Colonic mucosa (tissue), 4 donors: Measurements from ENCODE around the gene PTPN12. TPM values are rescaled to one million over a fixed set of nuclear protein-coding genes. Genes with fewer than 3 reads are reported as not detected.
"Not testable (repeated sequence)": the region's sequence is repeated elsewhere in the genome, so short reads cannot be mapped to it uniquely, and the experiment has no call there.

ENCODE experiments used
- DNase-seq: peaks from one replicate; pipeline ENCODE4 v3.0.0-alpha.2; 2020
- H3K27ac ChIP-seq: fragments of 200-600 bp; one replicate; pipeline ENCODE4 v1.8.0; 2021
- H3K27me3 ChIP-seq: fragments of 200-600 bp; one replicate; pipeline ENCODE4 v1.8.0; 2021
- H3K36me3 ChIP-seq: fragments of 200-600 bp; one replicate; pipeline ENCODE4 v1.8.0; 2021
- H3K4me1 ChIP-seq: fragments of 200-600 bp; one replicate; pipeline ENCODE4 v1.8.0; 2021; ENCODE audit warnings: mild to moderate bottlenecking
- H3K4me3 ChIP-seq: fragments of 200-600 bp; one replicate; pipeline ENCODE4 v1.8.0; 2021
- H3K9ac ChIP-seq, 2 donors: one replicate each; pipeline ENCODE4 v1.7.0; 2013; ENCODE audit warnings: control low read depth in 2 of 2, low read depth in 2 of 2, low read length in 2 of 2
- H3K9me3 ChIP-seq: fragments of 200-600 bp; one replicate; pipeline ENCODE4 v1.8.0; 2021
- intact Hi-C: fragments of 100-400 bp; cut with DNase I; formaldehyde crosslinking; loops from one replicate; pipeline ENCODE4 v1.14.1; 2022
- total RNA-seq, 2 donors: library from RNA; stranded (reverse); fragmentation: NEBNext Ultra II Directional in 1 of 2; extraction: Animal tissue kit (Norgen Biotek cat#: 25700) in 1 of 2; gene quantifications; one replicate each; pipeline ENCODE4 v1.2.1, GENCODE V29; 2021
- TF ChIP-seq, protein P1 (sequence below): fragments of 200-600 bp; IDR thresholded peaks from one replicate; pipeline ENCODE4 v1.8.0; 2022; ENCODE audit warnings: antibody characterized with exemption, mild to moderate bottlenecking
- donor health status: healthy.
- donor health status: DM: no; HTN: no; CAD: no.
- donor health status: DM: no; HTN: no; CAD: no.

The PTPN12 gene
- total RNA-seq, 2 donors from 2014 or later, result 34.0 to 51.3 TPM

DNA sequence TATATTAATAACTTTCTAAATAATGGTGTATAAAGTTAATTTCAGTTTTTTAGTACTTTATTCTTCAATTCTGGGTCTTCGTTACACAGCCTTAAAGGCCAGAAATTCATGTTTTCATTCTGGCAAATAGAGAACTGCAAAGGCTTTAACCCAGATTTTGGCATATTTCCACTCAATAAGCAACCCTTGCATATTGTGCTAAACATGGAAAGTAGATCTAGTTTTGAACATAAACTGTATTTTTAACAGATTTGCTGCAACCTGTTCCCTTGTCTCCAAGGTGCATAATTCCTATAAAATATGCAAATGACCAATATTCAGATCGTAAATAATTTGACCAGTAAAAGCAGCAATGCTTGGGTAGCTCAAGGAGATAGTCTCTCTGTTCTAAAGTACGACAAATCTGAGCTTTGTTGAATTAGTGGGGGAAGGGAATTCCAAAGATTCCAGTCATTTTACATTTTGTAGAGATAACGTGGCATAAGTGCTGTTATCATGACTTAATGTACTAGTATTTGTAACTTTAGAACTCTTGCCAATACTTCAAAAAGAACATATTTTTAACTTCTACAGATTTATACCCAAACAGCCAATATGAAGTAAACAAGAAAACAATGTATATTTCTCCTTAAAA lies 112.7 kb downstream of the PTPN12 start:
- no peak for DNase-seq
- Histone ChIP-seq H3K27ac (no peak overlapping the region), H3K4me1 (no peaks in the 10 kb centered on the region), H3K36me3 (no peaks in the 10 kb centered on the region), H3K9ac (no peak overlapping the region), H3K27me3 (no peaks in the 10 kb centered on the region), H3K9me3 (no peaks in the 10 kb centered on the region), H3K4me3 (no peak overlapping the region)
- intact Hi-C loops, result loop anchor here (10.0 kb wide), 1 partner anchor 285 kb away; no protein-coding TSS in a partner anchor
- TF ChIP-seq, protein P1, sequence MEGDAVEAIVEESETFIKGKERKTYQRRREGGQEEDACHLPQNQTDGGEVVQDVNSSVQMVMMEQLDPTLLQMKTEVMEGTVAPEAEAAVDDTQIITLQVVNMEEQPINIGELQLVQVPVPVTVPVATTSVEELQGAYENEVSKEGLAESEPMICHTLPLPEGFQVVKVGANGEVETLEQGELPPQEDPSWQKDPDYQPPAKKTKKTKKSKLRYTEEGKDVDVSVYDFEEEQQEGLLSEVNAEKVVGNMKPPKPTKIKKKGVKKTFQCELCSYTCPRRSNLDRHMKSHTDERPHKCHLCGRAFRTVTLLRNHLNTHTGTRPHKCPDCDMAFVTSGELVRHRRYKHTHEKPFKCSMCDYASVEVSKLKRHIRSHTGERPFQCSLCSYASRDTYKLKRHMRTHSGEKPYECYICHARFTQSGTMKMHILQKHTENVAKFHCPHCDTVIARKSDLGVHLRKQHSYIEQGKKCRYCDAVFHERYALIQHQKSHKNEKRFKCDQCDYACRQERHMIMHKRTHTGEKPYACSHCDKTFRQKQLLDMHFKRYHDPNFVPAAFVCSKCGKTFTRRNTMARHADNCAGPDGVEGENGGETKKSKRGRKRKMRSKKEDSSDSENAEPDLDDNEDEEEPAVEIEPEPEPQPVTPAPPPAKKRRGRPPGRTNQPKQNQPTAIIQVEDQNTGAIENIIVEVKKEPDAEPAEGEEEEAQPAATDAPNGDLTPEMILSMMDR, result no peak

DNA sequence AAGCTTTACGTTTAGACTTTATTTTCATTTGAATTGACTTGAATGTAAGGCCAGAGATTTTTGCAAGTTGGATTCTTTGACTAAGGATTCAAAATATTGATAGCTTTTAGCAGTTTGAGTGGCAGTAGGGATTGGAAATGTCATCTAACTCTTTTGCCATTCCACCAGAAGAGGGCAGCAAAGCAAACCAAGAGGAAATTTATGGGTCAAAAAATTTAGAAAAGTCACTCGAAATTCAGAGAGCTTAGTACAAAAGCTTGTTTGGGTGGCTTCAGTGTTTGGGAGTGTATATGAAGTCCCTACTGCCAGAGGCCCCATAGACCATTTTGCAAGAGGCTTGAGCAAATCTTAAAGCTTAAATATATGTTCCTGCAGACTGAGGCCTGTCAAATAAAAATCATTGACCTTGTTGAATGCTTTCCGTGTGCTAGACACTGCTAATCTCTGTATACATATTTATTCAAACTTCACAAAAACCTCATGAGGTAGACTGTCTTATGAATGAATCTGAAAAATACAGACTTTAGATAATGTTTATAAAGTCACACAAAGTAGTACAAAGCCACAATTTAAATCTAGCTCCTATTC lies 114.6 kb downstream of the PTPN12 start:
- no peak overlapping the region for H3K9ac ChIP-seq
- TF ChIP-seq, protein P1, result peak; percentile 64
- no peak overlapping the region for H3K4me3 ChIP-seq
- DNase-seq, result peak; percentile 55
- no peaks in the 10 kb centered on the region for H3K36me3 ChIP-seq
- H3K27ac ChIP-seq, result no peak overlapping the region
- H3K4me1 ChIP-seq, result no peaks in the 10 kb centered on the region
- no peaks in the 10 kb centered on the region for H3K9me3 ChIP-seq
- no peaks in the 10 kb centered on the region for H3K27me3 ChIP-seq
- intact Hi-C loops, result loop anchor here (10.0 kb wide), 1 partner anchor 283 kb away; no protein-coding TSS in a partner anchor

DNA sequence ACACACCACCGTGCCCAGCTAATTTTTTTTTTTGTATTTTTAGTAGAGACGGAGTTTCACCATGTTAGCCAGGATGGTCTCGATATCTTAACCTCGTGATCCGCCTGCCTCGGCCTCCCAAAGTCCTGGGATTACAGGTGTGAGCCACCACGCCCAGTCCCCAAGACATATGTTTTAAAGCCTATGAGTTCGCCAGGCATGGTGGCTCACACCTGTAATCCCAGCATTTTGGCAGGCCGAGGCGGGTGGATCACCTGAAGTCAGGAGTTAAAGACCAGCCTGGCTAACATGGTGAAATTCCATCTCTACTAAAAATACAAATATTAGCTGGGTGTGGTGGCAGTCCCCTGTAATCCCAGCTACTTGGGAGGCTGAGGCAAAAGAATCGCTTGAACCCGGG lies 115.7 kb downstream of the PTPN12 start:
- H3K4me1 ChIP-seq, result not testable (repeated sequence)
- intact Hi-C loops, result loop anchor here (10.0 kb wide), 1 partner anchor 282 kb away; no protein-coding TSS in a partner anchor

DNA sequence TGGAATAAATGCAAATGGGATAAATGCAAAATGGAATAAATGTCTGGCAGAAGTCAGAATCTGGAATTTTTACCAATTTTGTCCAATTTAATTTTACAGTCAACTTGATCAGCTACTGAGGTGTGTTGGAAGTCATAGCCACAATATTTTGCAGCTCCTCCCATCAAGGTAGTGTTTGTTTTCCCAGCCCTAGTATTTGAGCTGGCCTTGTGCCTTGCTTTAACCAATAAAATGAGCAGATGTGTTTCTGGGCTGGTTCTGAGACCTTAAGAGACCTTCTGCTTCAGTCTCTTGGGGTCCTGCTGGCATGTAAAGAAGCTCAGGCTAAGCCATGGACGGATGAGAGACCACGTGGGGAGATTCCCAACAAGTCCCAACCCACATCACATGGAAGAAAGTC lies 116.5 kb downstream of the PTPN12 start:
- Histone ChIP-seq H3K36me3 (no peaks in the 10 kb centered on the region), H3K9me3 (no peaks in the 10 kb centered on the region), H3K27me3 (no peaks in the 10 kb centered on the region), H3K27ac (peak overlapping the region; percentile 67), H3K4me3 (no peak overlapping the region), H3K4me1 (no peaks in the 10 kb centered on the region), H3K9ac (no peak overlapping the region)
- intact Hi-C loops, result loop anchor here (10.0 kb wide), 1 partner anchor 281 kb away; no protein-coding TSS in a partner anchor
- TF ChIP-seq, protein P1, result no peak
- peak; percentile 58 for DNase-seq

More for the DNA sequence above, 115.7 kb downstream of the PTPN12 start:
- DNase-seq, H3K9ac ChIP-seq, H3K36me3 ChIP-seq, H3K9me3 ChIP-seq, H3K4me3 ChIP-seq, H3K27me3 ChIP-seq: not testable (repeated sequence)
- H3K27ac ChIP-seq, result peak overlapping the region; percentile 67

DNA sequence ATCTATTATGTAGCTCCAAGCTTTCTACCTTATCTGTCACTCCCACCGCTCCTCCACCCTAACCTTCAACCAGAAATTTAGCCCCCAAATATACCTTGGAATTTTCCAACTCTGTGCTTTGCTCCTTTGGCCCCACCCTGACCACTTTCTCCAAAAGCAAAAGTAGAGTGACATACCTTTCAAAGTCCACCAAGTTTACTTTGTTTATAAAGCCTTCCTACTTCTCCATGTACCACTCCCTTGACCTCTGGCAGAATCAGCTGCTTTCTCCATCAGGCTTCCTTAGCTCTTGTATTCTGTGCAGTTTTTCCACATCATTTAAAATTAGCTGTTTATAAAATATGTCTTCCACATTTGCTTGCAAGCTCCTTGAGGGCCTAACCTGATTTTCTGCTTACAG lies 118.3 kb downstream of the PTPN12 start:
- no peaks in the 10 kb centered on the region for H3K9me3 ChIP-seq
- DNase-seq, result peak; percentile 44
- H3K27me3 ChIP-seq, result no peaks in the 10 kb centered on the region
- TF ChIP-seq, protein P1, result no peak
- H3K4me1 ChIP-seq, result no peaks in the 10 kb centered on the region
- H3K4me3 ChIP-seq, result no peak overlapping the region
- H3K9ac ChIP-seq, result peak overlapping the region in 1 of 2 donors; percentile 15
- no peaks in the 10 kb centered on the region for H3K36me3 ChIP-seq
- peak overlapping the region; percentile 67 for H3K27ac ChIP-seq
- intact Hi-C loops, result loop anchor here (10.0 kb wide), 1 partner anchor 279 kb away; no protein-coding TSS in a partner anchor
